Measurements from ENCODE around the gene HOXA9.

Gene HOXA9

GRCh38 chr7:27156916-27157701 lies 8.2 kb downstream of the HOXA9 start:
- in situ Hi-C loops (cut with HindIII; ENCODE audit: low pct_ligation_motif_present, low sequenced_read_pairs): no loop called here
- no peaks in the 10 kb centered on the region for H3K36me3 ChIP-seq (replicated peaks)
- H3K27ac ChIP-seq: no peak overlapping the region
- peaks cover 96% of the 10 kb centered on the region for H3K27me3 ChIP-seq (replicated peaks)
- H3K4me3 ChIP-seq (ENCODE audit: low read depth, low read length): no peak overlapping the region
- no peak for TF ChIP-seq CTCF (IDR thresholded peaks at IDR 0.05; ENCODE audit: low read depth, low read length, missing control alignments)
- DNase-seq: no peak

GRCh38 chr7:27156508-27156898 lies 8.8 kb downstream of the HOXA9 start, which contains the start of gene HOXA7:
Gene HOXA7, minus strand, starts transcription at chr7:27156675. Its CDS starts 130 bp downstream, at chr7:27156545.
- no peak for TF ChIP-seq CTCF (IDR thresholded peaks at IDR 0.05; ENCODE audit: low read depth, low read length, missing control alignments)
- in situ Hi-C loops (cut with HindIII; ENCODE audit: low pct_ligation_motif_present, low sequenced_read_pairs): no loop called here
- DNase-seq: no peak
- Histone ChIP-seq H3K4me3 (ENCODE audit: low read depth, low read length) (no peak within 1 kb of the TSS), H3K27me3 (replicated peaks) (peaks cover 97% of the 10 kb centered on the region), H3K27ac (no peak within 1 kb of the TSS), H3K36me3 (replicated peaks) (no peaks in the 10 kb centered on the region)

GRCh38 chr7:27155816-27156507 lies 9.4 kb downstream of the HOXA9 start:
- H3K27ac ChIP-seq: no peak overlapping the region
- H3K36me3 ChIP-seq (replicated peaks): no peaks in the 10 kb centered on the region
- in situ Hi-C loops (cut with HindIII; ENCODE audit: low pct_ligation_motif_present, low sequenced_read_pairs): no loop called here
- H3K27me3 ChIP-seq (replicated peaks): peaks cover 99% of the 10 kb centered on the region
- TF ChIP-seq CTCF (IDR thresholded peaks at IDR 0.05; ENCODE audit: low read depth, low read length, missing control alignments): no peak
- DNase-seq: no peak
- no peak overlapping the region for H3K4me3 ChIP-seq (ENCODE audit: low read depth, low read length)

- H3K27ac ChIP-seq: no peak overlapping the region
- DNase-seq: no peak
- H3K27me3 ChIP-seq (replicated peaks): peaks cover 98% of the 10 kb centered on the region
- in situ Hi-C loops (cut with HindIII; ENCODE audit: low pct_ligation_motif_present, low sequenced_read_pairs): no loop called here
- TF ChIP-seq CTCF (IDR thresholded peaks at IDR 0.05; ENCODE audit: low read depth, low read length, missing control alignments): no peak
- H3K4me3 ChIP-seq (ENCODE audit: low read depth, low read length): no peak overlapping the region
- H3K36me3 ChIP-seq (replicated peaks): no peaks in the 10 kb centered on the region
Observed at GRCh38 chr7:27154901-27155815, 10.2 kb downstream of the HOXA9 start.

GRCh38 chr7:27154369-27154768 lies 11.0 kb downstream of the HOXA9 start:
- H3K27ac ChIP-seq: no peak overlapping the region
- TF ChIP-seq CTCF (IDR thresholded peaks at IDR 0.05; ENCODE audit: low read depth, low read length, missing control alignments): no peak
- H3K27me3 ChIP-seq (replicated peaks): peaks cover 96% of the 10 kb centered on the region
- H3K4me3 ChIP-seq (ENCODE audit: low read depth, low read length): no peak overlapping the region
- DNase-seq: no peak
- in situ Hi-C loops (cut with HindIII; ENCODE audit: low pct_ligation_motif_present, low sequenced_read_pairs): no loop called here
- no peaks in the 10 kb centered on the region for H3K36me3 ChIP-seq (replicated peaks)

Data from brain microvascular endothelial cell (primary cell).